ENCODE results near the gene NCOA1. TPM values are rescaled to one million over a fixed set of nuclear protein-coding genes. Genes with fewer than 3 reads are reported as not detected.

NCOA1 gene
- total RNA-seq, 1 experiment from 2014 or later, result 5.6 TPM

GRCh38 chr2:24742730-24743129, 251.7 kb downstream of the NCOA1 start:
- no peak for DNase-seq (ENCODE audit: low spot score)

GRCh38 chr2:24743924-24744323, 252.9 kb downstream of the NCOA1 start:
- DNase-seq (ENCODE audit: low spot score), result no peak

GRCh38 chr2:24744356-24744755, 253.3 kb downstream of the NCOA1 start:
- no peak for DNase-seq (ENCODE audit: low spot score)

- no peak for DNase-seq (ENCODE audit: low spot score)
Observed at GRCh38 chr2:24745825-24746224, 254.8 kb downstream of the NCOA1 start.

- no peak for DNase-seq (ENCODE audit: low spot score)
Observed at GRCh38 chr2:24747299-24747698, 256.2 kb downstream of the NCOA1 start.

- no peak for DNase-seq (ENCODE audit: low spot score)
Observed at GRCh38 chr2:24749069-24749691, 258.1 kb downstream of the NCOA1 start.

- no peak for DNase-seq (ENCODE audit: low spot score)
Observed at GRCh38 chr2:24754985-24755705, 264.1 kb downstream of the NCOA1 start.

- DNase-seq (ENCODE audit: low spot score), result no peak
Observed at GRCh38 chr2:24756789-24757188, 265.7 kb downstream of the NCOA1 start.

GRCh38 chr2:24761866-24762265, 270.8 kb downstream of the NCOA1 start:
- DNase-seq (ENCODE audit: low spot score), result no peak

- DNase-seq (ENCODE audit: low spot score), result no peak
Observed at GRCh38 chr2:24762518-24762917, 271.5 kb downstream of the NCOA1 start.

GRCh38 chr2:24763843-24764242, 272.8 kb downstream of the NCOA1 start:
- no peak for DNase-seq (ENCODE audit: low spot score)

GRCh38 chr2:24766609-24767008, 275.6 kb downstream of the NCOA1 start:
- DNase-seq (ENCODE audit: low spot score), result no peak

- no peak for DNase-seq (ENCODE audit: low spot score)
Observed at GRCh38 chr2:24768013-24768412, 277.0 kb downstream of the NCOA1 start.

- DNase-seq (ENCODE audit: low spot score), result no peak
Observed at GRCh38 chr2:24768601-24769000, 277.5 kb downstream of the NCOA1 start.

- DNase-seq (ENCODE audit: low spot score), result no peak
Observed at GRCh38 chr2:24771061-24771460, 280.0 kb downstream of the NCOA1 start.

GRCh38 chr2:24771764-24772586, 280.9 kb downstream of the NCOA1 start:
- no peak for DNase-seq (ENCODE audit: low spot score)

- DNase-seq (ENCODE audit: low spot score), result no peak
Observed at GRCh38 chr2:24774373-24774772, 283.3 kb downstream of the NCOA1 start.

- no peak for DNase-seq (ENCODE audit: low spot score)
Observed at GRCh38 chr2:24779116-24779515, 288.1 kb downstream of the NCOA1 start.

- no peak for DNase-seq (ENCODE audit: low spot score)
Observed at GRCh38 chr2:24783641-24784040, 292.6 kb downstream of the NCOA1 start.

- DNase-seq (ENCODE audit: low spot score), result no peak
Observed at GRCh38 chr2:24785671-24786321, 294.7 kb downstream of the NCOA1 start.

- no peak for DNase-seq (ENCODE audit: low spot score)
Observed at GRCh38 chr2:24787532-24787931, 296.5 kb downstream of the NCOA1 start.

GRCh38 chr2:24788816-24789215, 297.8 kb downstream of the NCOA1 start:
- no peak for DNase-seq (ENCODE audit: low spot score)

All from H4 (cell line).